ENCODE measurements around the gene OR2M3. TPM values are rescaled to one million over a fixed set of nuclear protein-coding genes. Genes with fewer than 3 reads are reported as not detected.
A peak's percentile ranks its signal among the peaks of the same experiment; 100 is the strongest.
"Not testable (repeated sequence)": the region's sequence is repeated elsewhere in the genome, so short reads cannot be mapped to it uniquely, and the experiment has no call there.

Gene OR2M3
- total RNA-seq: not detected in 2 replicates

GRCh38 chr1:248196965-248197364 is at the start of gene OR2M3:
Gene OR2M3, plus strand, starts transcription at chr1:248197265. Its CDS starts 5,803 bp downstream, at chr1:248203068.
- DNase-seq (ENCODE audit: low read depth in 2 of 2): no peak

GRCh38 chr1:248152056-248152827 is 44.8 kb upstream of the OR2M3 start:
- no peak for DNase-seq (ENCODE audit: low read depth in 2 of 2)

- no peak for DNase-seq (ENCODE audit: low read depth in 2 of 2)
Observed at GRCh38 chr1:248155927-248156326, 41.1 kb upstream of the OR2M3 start.

GRCh38 chr1:248158758-248159157 is 38.3 kb upstream of the OR2M3 start:
- DNase-seq (ENCODE audit: low read depth in 2 of 2): no peak

GRCh38 chr1:248164031-248164430 is 33.0 kb upstream of the OR2M3 start:
- no peak for DNase-seq (ENCODE audit: low read depth in 2 of 2)

- no peak for DNase-seq (ENCODE audit: low read depth in 2 of 2)
Observed at GRCh38 chr1:248165186-248165585, 31.9 kb upstream of the OR2M3 start.

GRCh38 chr1:248174521-248174920 is 22.5 kb upstream of the OR2M3 start, which contains the start of gene OR2M2:
Gene OR2M2, plus strand, starts transcription at chr1:248174821. Its CDS starts 5,165 bp downstream, at chr1:248179986.
- DNase-seq (ENCODE audit: low read depth in 2 of 2): no peak

GRCh38 chr1:248183996-248184395 is 13.1 kb upstream of the OR2M3 start:
- no peak for DNase-seq (ENCODE audit: low read depth in 2 of 2)

GRCh38 chr1:248187363-248187762 is 9.7 kb upstream of the OR2M3 start:
- DNase-seq (ENCODE audit: low read depth in 2 of 2): no peak

- DNase-seq (ENCODE audit: low read depth in 2 of 2): no peak
Observed at GRCh38 chr1:248189026-248189425, 8.0 kb upstream of the OR2M3 start.

- DNase-seq (ENCODE audit: low read depth in 2 of 2): no peak
Observed at GRCh38 chr1:248194117-248194516, 2.9 kb upstream of the OR2M3 start.

GRCh38 chr1:248215880-248216279 is 18.8 kb downstream of the OR2M3 start:
- no peak for DNase-seq (ENCODE audit: low read depth in 2 of 2)

GRCh38 chr1:248225537-248225936 is 28.5 kb downstream of the OR2M3 start:
- DNase-seq (ENCODE audit: low read depth in 2 of 2): no peak

GRCh38 chr1:248229360-248229908 is 32.4 kb downstream of the OR2M3 start:
- no peak for DNase-seq (ENCODE audit: low read depth in 2 of 2)

- DNase-seq (ENCODE audit: low read depth in 2 of 2): no peak
Observed at GRCh38 chr1:248231117-248231516, 34.1 kb downstream of the OR2M3 start, which contains the start of gene OR2M4. Gene OR2M4, plus strand, starts transcription at chr1:248231417. Its CDS starts 7,512 bp downstream, at chr1:248238929.

GRCh38 chr1:248239478-248239877 is 42.4 kb downstream of the OR2M3 start:
- no peak for DNase-seq (ENCODE audit: low read depth in 2 of 2)

- DNase-seq (ENCODE audit: low read depth in 2 of 2): peak; percentile 14 to 37
Observed at GRCh38 chr1:248243204-248243603, 46.1 kb downstream of the OR2M3 start.

GRCh38 chr1:248259309-248259708 is 62.2 kb downstream of the OR2M3 start:
- not testable (repeated sequence) for DNase-seq (ENCODE audit: low read depth in 2 of 2)

Other genes with a start within 250 kb of the OR2M3 start
- gene OR2L8, start 248.4 kb upstream of the OR2M3 start, total RNA-seq: not detected in 2 replicates
- not detected in 2 replicates for gene OR2AK2, start 232.0 kb upstream of the OR2M3 start, total RNA-seq
- not detected in 2 replicates for gene OR2L5, start 183.6 kb upstream of the OR2M3 start, total RNA-seq
- gene OR2L2, start 167.2 kb upstream of the OR2M3 start, total RNA-seq: under 0.01 TPM in 1 of 2 replicates, not detected in the other
- gene OR2L3, start 150.4 kb upstream of the OR2M3 start, total RNA-seq: not detected in 2 replicates
- not detected in 2 replicates for gene OR2L13, start 102.1 kb upstream of the OR2M3 start, total RNA-seq
- gene OR2M5, start 52.1 kb upstream of the OR2M3 start, total RNA-seq: not detected in 2 replicates
- gene OR2M2, start 22.4 kb upstream of the OR2M3 start, total RNA-seq: not detected in 2 replicates
- gene OR2M4, start 34.2 kb downstream of the OR2M3 start, total RNA-seq: not detected in 2 replicates
- not detected in 2 replicates for gene OR2T33, start 80.7 kb downstream of the OR2M3 start, total RNA-seq
- gene OR2T12, start 106.2 kb downstream of the OR2M3 start, total RNA-seq: not detected in 2 replicates
- gene OR2M7, start 127.3 kb downstream of the OR2M3 start, total RNA-seq: not detected in 2 replicates
- gene OR14C36, start 151.5 kb downstream of the OR2M3 start, total RNA-seq: not detected in 2 replicates
- gene OR2T4, start 164.4 kb downstream of the OR2M3 start, total RNA-seq: not detected in 2 replicates
- gene OR2T6, start 178.5 kb downstream of the OR2M3 start, total RNA-seq: not detected in 2 replicates
- gene OR2T1, start 205.8 kb downstream of the OR2M3 start, total RNA-seq: not detected in 2 replicates
- not detected in 2 replicates for gene OR2T2, start 248.4 kb downstream of the OR2M3 start, total RNA-seq